ENCODE results near the gene DNAJB4.

Gene DNAJB4

DNA sequence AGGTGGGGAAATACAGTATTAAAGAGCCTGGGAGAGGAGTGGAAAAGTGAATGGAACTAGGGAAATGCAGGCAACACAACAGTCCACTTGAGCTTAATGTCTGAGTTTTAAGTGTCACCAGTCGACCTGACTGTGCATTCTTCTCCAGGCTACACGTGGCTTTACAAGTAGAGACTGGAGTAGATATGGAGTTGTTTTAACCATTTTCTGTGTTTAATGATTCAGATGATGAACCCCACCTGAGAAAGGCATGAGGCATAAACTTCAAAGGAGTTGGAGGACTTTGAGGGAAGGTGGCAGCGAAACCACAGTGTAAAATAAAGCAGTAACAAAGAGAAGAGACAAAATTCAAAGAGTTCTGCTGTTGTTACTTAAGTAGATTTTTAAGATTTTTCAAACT, 38.4 kb upstream of the DNAJB4 start:
- DNase-seq (ENCODE audit: extremely low read depth, low read depth): no peak
- no peak overlapping the region for H3K4me3 ChIP-seq (replicated peaks; ENCODE audit: low read depth, low read length)
- TF ChIP-seq CTCF (IDR thresholded peaks at IDR 0.05; ENCODE audit: low read depth, low read length, missing control alignments): no peak

- TF ChIP-seq CTCF (IDR thresholded peaks at IDR 0.05; ENCODE audit: low read depth, low read length, missing control alignments): no peak
- no peak overlapping the region for H3K4me3 ChIP-seq (replicated peaks; ENCODE audit: low read depth, low read length)
- no peak for DNase-seq (ENCODE audit: extremely low read depth, low read depth)
Measured at GRCh38 chr1:77970192-77970591, 34.5 kb upstream of the DNAJB4 start.

GRCh38 chr1:77972080-77972479, 32.7 kb upstream of the DNAJB4 start:
- no peak for TF ChIP-seq CTCF (IDR thresholded peaks at IDR 0.05; ENCODE audit: low read depth, low read length, missing control alignments)
- no peak for DNase-seq (ENCODE audit: extremely low read depth, low read depth)
- no peak overlapping the region for H3K4me3 ChIP-seq (replicated peaks; ENCODE audit: low read depth, low read length)

DNA sequence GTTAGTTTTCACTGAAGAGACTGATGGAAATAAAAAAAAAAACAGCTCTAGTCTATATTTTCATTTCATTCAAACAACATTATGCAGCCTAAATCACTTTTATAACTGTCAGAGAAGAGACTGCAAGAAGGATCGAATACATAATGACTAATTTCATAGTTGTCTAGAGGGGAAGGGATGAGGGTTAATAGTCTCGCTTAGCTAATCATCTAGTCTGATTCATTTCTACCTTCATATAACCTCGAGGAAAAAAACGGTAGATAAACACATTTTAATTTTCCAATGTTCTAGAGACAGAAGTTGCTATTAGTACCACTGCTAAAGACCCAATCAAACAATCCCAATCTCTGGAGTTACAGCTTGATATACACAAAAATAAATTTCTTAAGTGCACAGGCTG, 29.4 kb upstream of the DNAJB4 start:
- H3K4me3 ChIP-seq (replicated peaks; ENCODE audit: low read depth, low read length): peak overlapping the region; percentile 98
- DNase-seq (ENCODE audit: extremely low read depth, low read depth): no peak
- TF ChIP-seq CTCF (IDR thresholded peaks at IDR 0.05; ENCODE audit: low read depth, low read length, missing control alignments): no peak

GRCh38 chr1:77975907-77976306, 28.8 kb upstream of the DNAJB4 start:
- peak overlapping the region; percentile 98 for H3K4me3 ChIP-seq (replicated peaks; ENCODE audit: low read depth, low read length)
- TF ChIP-seq CTCF (IDR thresholded peaks at IDR 0.05; ENCODE audit: low read depth, low read length, missing control alignments): no peak
- DNase-seq (ENCODE audit: extremely low read depth, low read depth): no peak

DNA sequence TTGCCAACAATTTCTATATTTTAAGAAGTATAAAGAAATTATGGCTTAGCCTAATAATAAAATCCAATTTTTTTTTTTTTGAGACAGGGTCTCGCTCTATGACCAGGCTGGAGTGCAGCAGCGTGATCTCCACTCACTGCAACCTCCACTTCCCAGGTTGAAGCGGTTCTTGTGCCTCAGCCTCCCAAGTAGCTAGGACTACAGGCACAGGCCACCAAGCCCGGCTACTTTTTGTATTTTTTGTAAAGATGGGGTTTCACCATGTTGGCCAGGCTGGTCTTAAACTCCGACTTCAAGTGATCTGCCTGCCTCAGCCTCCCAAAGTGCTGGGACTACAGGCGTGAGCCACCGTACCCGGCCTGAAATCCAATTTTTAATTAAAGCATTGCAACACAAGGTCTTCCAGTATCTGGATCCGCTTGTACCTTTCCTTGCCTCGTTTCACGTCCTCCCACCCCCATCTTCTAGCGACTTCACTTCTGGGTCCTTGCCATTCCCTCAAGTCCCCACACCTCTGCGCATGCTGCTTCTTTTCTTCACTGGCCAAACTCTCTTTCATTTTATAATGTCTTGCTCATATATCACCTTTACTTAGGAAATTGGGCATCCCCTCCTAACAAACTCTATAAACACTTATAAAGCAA, 28.2 kb upstream of the DNAJB4 start:
- TF ChIP-seq CTCF (IDR thresholded peaks at IDR 0.05; ENCODE audit: low read depth, low read length, missing control alignments): no peak
- no peak for DNase-seq (ENCODE audit: extremely low read depth, low read depth)
- peak overlapping the region; percentile 98 for H3K4me3 ChIP-seq (replicated peaks; ENCODE audit: low read depth, low read length)

DNA sequence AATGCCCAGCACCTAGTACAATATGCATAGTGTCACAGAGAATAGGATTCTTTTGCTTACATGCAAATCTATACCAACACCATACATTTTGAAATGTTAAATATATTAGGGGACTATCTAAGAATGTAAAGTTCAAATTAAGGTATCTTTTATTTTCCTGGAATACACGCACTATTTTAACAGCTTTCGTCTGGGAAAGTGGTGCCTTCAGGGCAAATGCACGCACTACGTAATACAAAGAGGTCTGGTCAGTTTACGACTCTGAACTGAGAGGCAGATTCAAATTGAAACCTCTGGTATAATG, 26.8 kb upstream of the DNAJB4 start:
- DNase-seq (ENCODE audit: extremely low read depth, low read depth): no peak
- H3K4me3 ChIP-seq (replicated peaks; ENCODE audit: low read depth, low read length): peak overlapping the region; percentile 98
- TF ChIP-seq CTCF (IDR thresholded peaks at IDR 0.05; ENCODE audit: low read depth, low read length, missing control alignments): no peak
